ENCODE measurements around the gene KDM3A.

DNA sequence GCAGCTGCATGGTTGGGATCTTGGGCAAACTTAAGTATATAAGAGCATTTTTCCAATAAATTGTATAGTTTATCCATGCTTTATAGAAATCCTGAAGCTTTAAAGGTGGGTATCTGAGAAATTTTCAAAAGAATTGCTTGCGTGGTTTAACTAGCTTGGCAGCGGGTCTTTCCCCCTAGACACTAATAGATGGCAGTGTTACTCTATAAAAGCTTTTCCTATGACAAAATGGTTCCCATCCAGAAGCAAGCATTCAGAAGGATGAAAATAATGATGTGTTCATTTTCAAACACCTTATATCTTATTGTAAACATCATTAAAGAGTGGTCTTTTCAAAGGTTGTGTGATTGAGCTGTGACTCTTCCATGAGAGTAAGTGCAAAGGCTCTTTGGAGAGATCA, 45.9 kb downstream of the KDM3A start:
- TF ChIP-seq ZFP3 (CRISPR knock-in tag; IDR thresholded peaks at IDR 0.05) (no peak), ESRRG (CRISPR knock-in tag; IDR thresholded peaks at IDR 0.05) (no peak), ZFP30 (CRISPR knock-in tag; IDR thresholded peaks at IDR 0.05) (no peak)
